Fibroblast of skin of left quadriceps (primary cell): ENCODE data around the gene STC2.

Source experiments
- DNase-seq, 2 experiments: peaks; one replicate each; pipeline ENCODE4 v3.0.0-alpha.2; 2013; ENCODE audit warnings: low read depth in 2 of 2

Gene STC2

DNA sequence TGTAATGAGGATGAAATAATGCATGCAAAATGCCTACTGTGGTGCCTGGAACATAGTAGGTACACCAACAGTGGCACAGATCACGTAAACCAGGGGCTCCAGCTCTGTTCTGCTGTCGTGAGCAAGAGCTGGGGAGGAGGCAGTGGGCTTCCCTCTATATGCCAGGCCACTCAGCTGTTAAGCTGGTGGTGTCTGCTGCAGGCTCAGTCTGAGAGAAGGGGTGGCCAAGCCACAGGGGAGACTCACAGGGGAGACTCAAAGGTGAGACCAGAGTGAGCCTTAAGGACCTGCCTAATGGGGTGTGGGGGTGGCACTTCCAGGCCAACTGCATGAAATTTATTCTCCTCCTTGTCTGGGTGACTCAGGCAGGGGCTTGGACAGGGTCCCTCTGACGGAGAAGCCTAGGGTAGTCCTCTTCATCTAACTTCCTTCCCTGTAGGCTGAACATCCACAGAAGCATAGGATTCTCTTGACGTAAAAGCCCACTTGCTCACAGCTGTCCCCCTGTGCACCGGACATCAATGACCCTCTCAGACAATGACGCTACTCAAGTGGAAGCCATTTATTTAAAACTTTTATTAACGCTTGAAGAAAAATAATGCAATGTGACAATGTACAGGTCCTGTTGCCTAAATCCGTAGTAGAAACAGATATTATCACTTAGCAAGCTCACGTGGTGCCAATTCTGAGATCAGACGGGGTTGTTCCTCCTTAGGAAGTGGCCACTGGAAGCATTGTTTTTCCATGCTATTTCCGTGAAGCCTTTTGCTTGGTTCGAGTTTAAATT lies 13.9 kb downstream of the STC2 start:
- no peak for DNase-seq

DNA sequence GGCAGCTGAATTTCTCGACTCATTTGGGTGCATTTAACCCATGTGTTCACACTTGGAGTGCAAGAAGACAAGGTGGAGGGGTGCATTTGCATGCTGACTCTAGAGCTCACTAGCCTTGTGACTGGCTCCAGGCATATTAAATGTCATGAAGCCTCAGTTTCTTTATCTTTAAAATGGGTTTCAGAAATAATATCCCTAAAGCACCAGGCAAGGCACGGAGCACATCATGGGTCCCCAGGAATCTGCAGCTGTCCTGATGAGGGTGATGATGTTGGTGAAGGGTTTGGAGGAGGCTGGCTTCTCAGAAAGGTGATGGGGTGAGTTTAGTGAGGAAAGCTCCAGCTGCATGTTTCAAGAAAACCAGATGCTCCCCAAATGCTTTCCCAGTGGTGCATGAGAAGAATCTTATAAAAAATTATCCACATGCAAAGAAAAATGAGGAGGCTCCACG lies 14.8 kb downstream of the STC2 start:
- no peak for DNase-seq

DNA sequence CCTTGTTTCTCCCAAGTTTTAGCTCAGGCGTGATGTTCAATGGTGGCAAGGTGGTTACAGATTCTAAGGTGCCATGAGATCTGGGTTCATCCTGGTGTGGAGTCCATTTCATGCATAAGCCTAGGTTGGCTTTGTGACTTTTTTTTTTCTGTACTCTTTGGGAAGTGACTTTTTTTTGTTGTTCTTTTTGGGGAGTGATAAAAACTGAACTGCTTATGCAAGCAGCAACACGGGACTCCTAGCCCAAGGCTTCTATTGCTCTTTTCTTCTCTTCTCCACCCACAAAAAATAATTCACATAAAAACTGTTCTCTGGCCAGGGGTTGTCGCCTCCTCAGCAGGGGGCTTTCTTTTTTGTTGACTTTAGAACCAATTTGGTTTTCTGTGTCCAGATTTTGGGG lies 15.4 kb downstream of the STC2 start:
- DNase-seq, result no peak

DNA sequence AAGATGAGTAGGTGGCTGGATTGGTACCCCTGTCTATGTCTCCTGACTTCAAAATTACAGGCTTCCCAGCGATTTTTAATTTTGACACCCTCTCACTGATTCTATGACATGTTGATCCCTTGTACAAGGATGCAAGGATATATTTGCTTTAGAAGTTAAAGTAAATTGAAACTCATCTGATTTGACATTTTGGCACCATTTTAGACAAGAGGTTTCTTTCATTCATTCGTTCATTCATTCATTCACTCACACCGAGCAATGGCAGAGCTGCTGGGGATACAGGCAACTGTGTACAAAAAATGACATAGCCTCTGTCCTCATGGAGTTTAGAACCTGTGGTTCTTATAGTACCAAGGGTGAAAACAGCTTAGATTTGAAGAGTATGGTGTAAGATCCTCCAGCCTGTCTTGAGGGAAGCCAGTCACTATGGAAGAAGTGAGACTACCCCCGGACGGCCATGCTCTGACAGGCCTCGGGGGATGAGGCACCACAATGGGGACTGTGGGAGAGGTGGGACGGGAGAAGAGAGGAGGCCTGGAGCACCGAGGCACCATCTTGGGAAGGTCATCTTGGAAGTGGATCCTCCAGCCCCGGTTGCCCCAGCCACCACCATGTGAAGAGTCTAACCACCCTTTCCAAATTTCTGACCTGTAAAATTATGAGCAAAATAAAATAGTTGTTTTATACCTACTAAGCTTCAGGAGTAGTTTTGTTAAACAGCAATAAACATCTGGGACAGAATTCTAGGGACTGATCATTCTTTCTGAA lies 16.2 kb downstream of the STC2 start:
- no peak for DNase-seq

DNA sequence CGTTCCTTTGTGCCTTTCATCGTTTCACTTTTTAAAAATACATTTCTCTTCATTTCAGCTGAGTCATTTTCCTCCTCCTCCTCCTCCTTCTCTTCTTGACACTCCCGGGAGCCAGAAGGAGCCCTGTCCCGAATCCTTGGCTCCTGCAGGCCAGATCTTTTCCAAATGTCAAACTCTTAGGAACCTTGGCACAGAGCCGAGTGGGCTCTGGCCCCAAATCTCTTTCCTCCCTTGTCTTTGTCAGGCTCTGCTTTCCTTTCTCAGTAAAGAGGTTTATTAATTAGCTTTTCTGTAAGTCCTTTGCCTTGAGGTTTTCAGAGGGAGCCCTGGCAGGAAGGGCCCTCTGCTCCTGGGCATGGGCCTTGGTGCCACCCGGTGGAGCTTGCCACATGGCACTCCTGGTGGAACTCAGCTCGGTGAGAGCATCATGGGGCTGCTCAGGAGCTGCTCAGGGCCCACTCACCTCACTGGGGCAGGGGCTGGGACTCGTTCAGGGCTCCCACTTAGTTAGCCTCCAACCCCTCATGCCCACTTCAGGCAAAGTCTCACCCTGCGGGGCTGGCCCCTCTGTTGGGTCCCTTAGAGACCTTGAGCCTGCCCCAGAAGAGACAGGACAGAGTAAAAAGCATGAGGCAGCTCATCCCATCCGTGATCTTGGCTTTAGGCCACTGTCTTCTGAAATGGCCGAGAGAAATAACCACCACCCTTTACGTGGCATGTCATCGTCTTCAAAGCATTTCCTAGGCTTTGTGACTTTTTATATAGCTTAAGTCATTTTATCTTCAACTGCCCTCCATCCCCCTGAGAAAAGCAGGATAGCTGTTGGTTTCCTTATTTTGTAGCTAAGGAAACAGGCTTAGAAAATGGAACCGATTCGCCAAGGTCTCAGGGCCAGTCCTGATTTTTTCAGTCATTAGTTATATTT lies 17.1 kb downstream of the STC2 start:
- DNase-seq, result no peak

DNA sequence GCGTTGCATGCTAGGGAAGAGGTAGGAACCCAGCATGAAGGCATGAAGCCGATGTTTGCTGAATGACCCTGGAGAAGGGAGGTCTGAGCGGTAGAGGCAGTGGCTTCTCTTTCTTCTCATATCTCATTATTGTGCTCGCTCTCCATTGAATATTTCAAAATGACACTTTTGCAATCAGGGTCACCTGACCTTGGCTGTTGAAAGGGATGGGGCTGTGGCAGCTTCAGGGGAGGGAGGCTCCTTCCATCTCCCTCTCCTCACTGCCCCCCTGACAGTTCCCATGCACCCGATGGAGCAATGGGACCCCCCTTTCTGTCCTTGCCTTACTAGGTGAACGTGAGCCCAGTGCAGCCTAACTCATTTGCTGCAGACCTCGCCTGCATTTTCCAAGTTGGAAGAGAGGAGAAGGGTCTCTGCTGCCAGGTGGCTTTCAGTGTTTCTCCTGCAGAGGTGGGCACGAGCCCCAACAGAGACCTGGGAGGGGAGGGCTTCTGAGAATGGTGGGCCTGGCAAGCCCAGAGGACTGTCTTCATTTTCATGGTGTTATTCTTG lies 17.9 kb downstream of the STC2 start:
- no peak for DNase-seq

DNA sequence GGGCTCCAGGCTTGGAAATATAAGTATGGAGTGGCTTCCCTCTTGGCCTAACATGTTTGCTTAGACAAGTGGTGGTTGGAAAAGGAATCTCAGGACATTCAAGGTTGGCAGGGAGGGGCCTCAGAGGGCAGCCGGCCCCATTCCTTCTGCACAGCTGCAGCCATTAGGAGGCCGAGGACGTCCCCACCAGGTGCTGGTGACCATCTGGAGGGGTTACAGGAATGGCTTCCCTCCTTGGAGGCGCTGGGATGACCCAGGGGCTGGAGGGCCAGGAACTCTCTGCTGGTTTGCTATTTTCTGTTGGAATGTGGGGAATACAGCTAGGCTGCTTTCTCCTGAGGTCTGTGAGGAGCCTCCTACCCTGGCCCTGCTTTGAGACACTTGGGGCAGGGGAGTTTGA lies 18.5 kb downstream of the STC2 start:
- DNase-seq, result no peak

DNA sequence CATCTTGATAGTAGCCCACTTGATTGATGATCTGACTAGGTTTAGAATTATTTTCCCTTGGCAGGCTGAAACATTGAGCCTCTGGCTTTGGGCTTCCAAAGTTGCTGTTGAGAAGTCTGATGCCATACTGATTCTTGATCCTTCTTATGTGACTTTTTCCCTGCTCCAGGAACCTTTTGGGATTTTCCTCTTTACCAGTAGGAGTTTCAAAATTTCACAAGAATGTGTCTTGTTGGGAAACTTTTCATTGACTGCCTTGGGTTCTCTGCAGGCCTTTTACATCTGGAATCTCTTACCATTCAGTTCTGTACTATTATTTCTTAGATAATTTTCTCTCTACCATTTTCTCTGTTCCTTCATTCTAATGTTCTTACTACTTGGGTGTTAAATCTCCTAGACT lies 20.0 kb downstream of the STC2 start:
- DNase-seq, result no peak

DNA sequence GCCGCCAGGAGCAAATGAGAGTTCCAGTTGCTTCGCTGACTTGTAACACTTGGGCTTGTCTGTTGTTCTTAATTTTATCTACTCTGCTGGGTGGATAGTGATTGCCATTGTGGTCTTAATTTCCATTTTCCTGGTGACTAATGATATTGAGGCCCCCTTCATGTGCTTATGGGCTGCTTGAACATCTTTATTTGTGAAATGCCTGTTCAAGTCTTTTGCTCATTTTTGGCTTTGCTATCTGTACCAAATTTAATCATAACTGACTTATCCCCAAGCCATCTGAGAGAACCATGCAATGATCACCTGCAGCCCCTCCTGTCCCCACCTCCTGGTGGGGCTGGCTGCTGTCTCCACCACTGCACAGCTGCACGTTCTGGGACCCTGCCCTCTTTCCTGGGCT lies 20.5 kb downstream of the STC2 start:
- no peak for DNase-seq

DNA sequence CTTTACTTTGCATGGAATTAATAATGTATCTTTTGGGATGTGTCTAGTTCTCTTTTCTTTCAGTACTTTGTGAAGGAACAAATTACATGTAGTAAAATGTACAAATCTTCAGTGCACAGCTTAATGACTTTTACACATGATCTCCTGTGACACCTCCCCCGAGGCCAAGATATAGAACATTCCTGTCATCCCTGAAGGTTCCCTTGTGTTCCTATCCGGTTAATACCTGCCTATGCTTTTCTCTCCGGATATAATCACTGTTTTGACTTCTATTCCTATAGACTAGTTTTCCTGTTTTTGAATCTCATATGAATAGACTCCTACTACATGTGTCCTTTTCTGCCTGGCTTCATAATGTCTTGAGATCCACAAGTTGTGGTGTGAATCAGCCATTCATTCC lies 21.5 kb downstream of the STC2 start:
- no peak for DNase-seq

DNA sequence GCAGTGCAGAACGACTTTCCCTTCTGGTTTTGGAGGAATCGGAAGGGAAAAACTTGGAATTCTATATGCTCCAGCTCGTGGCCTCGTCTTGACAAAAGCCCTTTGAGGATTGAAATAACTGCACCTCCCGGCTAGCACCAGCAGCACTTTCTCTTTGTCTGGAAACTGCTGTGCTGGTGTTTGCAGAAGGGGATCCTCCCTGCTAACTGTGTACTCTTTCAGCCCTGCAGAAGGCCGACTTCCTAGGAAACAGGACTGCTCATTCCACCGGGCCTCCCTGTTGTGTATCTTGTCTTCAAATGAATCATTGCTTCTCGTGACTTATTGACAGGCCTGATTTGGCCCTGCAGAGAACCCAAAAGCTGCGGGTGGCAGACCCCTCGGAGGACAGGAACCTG lies 23.6 kb downstream of the STC2 start:
- no peak for DNase-seq

DNA sequence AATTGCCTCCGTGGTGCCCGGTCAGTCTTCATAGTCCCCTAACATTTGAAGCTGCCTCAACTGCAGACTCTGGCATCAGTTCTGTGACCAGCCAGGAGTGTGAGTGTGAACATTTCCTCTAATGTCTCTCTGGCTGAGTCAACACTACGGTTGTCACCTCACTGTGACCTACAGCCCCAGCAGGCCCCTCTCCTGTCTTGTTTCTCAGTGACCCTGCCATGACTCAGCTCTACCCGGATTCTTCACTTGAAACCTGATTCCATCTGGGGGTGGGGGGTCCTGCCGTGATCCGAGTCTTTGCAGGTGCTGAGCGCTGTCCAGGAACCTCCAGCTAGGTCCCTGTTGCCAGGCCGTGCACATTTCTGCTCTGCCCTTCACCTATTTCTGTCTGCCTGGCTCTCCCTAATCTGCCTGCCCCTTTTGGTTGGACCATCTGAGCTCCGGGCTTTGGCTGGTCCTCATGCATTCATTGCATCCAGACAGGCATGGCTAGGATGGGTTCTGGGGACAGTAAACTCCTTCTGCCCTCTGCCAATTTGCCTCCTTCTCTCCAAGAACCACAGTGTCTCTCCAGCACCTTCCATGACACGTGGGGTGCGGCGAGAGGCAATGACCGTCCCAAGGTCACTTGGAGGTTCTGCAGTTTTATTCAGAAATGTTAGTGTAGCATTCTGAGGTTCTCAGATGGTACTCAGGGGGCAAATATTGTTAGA lies 24.2 kb downstream of the STC2 start:
- no peak for DNase-seq

DNA sequence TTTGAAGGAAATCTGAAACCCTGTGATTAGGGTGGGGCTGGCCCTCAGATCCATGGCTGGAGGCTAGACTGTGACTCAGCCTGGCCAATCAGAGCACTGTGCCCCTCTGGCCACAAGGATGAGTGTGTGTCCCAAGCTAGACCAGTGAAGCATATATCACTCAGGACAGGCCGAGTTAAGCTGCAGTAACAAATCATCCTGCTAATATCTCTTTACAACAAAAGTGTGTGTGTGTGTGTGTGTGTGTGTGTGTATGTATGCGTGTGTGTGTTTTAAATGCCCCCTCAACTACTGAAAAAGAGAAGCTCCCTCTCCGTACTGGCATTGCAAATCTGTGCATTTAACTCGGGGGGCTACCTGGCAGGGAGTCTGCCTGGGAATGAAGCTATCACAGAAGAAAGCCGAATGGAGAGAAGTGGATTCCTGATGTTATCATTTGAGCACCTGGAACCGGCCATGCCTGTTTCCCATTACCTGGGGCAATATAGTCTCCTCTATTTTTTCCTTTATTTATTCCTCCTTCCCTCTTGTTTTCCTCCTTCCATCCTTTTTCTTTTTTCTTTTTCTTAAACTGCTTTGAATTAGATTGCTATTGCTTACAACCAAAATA lies 25.6 kb downstream of the STC2 start:
- peak in 1 of 2 experiments; percentile 39 for DNase-seq

DNA sequence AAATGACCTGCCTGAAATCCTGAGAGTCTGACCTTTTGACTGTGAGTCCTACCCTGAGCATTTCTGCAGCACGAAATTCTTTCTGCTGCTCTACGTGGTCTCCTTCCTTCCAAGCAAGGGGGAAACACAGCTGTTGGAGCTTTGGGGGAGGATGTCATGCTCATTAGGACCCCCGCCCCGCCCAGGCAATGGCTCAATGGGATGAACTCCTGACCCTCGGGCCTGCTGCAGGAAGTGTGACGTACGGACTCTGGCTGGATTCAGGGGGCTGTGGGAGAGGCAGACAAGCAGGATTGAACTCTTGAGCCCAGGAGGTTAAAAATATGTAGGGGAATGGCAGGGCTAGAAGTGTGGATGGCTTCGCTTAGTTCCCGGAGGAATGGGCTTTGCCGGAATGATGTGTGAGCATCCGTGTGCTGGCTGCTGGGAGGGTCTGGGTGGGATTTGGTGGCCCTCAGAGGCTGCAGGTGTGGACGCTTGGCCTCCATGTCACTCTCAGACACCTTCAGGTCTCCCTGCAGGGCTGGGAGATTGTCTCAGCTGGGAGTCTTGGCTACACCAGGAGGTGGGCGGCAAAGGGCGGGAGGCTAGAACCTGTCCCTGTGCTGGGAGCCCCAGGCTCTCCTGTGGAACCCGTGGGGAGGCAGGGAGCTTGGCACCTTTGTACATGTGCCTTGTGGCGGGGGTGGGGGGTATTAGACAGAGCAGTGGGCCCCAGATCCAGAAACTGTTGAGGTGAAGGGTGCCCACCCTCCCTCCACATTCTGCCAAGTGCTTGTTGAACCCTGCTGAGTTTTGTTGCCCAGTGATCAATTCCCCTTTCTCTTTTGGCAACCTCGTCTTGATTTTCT lies 26.3 kb downstream of the STC2 start:
- no peak for DNase-seq

DNA sequence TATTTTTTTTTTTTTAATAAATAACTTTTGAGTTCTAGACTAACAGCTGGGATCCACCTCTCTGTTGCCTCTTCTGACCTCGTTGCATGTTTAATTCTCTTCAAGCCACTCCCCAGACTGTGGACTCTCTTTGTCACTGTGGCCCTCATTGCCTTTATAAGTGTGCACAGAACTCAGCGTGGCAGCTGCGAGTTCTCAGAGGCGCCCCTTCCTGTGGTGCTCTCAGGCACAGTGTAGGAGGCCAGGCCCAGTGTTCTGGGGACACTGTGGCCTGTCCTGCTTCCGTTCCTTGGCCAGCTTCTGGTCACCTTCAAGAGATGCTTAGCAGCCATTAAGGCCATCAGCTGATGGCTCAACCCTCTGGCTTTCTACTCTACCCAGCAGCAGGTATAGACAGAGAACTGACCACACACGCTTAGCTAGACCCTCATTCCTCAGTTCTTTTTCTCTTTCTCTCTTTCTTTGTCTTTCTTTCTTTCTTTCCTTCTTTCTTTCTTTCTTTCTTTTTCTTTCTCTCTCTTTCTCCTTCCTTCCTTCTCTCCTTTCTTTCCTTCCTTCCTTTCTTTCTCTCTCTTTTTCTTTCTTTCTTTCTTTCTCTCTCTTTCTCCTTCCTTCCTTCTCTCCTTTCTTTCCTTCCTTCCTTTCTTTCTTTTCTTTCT lies 27.7 kb downstream of the STC2 start:
- DNase-seq, result no peak

DNA sequence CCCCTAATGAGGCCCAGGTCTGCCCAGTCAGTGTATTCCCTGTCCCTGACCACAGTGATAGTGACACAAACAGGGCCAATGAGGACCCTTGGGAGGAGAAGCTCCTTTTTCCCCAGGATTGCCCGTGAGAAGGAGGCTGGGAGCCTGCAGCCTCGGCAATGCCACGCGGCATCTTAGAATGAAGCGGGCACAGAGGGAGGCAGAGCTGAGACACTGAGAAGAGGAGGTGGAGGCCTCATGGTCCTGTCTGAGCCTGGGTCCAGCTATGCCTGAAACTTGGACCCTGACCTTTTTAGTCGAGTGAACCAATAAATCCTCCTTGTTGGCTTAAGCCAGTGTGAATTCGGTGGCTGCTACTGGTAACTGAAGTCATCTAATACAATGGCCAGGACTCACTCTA lies 28.4 kb downstream of the STC2 start:
- no peak for DNase-seq

DNA sequence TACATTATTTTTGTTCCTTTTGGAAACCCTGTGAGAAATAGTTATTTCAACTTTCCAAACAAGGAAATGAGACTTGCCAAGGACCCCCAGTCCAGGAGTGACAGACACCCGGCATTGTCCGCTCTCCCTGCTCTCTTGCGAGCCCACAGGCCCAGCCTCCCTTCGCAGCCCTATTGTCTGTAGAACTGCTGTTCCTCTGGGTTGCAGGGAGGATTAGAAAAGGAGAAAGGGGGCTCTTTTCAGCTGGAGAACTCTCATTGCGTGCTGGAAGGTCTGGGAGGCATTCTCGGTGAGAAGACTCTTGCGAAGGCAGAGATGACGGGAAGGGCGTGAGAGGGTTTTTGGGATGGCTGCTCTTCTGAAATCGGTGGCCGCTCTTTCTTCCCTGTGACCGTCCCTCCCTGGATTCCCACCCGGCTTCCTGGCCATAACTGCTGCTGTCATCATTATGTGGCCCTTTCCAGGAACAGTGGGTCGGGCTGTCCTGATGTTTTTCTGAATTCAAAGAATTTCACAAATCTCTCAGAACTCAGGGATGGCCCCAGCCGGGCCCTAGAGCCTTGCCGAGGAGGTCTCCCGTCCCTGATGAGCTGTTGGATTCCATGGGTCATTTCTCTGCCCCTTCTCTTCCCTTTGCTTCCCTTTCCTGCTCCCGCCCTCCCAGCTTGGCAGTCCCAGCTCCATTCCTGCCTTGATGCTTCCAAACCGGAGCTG lies 29.8 kb downstream of the STC2 start:
- no peak for DNase-seq

DNA sequence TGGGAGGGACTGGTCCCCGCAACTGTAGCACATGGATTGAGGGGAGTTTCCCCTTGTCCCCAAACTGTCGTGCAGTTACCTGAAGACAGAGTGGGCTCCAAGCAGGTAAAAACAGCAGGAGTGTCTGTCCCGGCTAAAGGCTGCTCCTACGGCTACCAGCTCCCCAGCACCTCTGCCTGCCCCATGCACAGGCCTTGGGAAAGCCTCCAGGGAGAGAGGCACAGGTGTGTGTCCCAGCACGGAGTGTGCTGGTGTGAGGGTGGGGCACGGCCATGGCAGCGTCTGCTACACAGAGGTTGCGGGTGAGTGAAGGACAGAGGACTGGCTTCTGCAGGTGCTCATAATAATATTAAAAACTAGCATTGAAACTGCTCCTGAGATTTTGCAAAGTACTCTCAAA lies 30.4 kb downstream of the STC2 start:
- DNase-seq, result no peak
